NB4 (cell line): ENCODE measurements around the gene NFU1.

Experiments
- CTCF ChIP-seq: IDR thresholded peaks from one replicate; pipeline ENCODE4 v1.5.1; 2012; ENCODE audit warnings: low read depth, low read length
- MAX ChIP-seq: IDR thresholded peaks from 2 replicates; pipeline ENCODE4 v1.6.1; 2011; ENCODE audit warnings: low read depth, low read length
- MYC ChIP-seq: IDR thresholded peaks from 2 replicates; pipeline ENCODE4 v1.6.1; 2011; ENCODE audit warnings: low read depth, low read length
- POLR2A ChIP-seq: IDR thresholded peaks from 2 replicates; pipeline ENCODE4 v1.6.1; 2011; ENCODE audit warnings: mild to moderate bottlenecking; ENCODE audit not compliant: insufficient read length; ENCODE audit errors: extremely low read depth

- TF ChIP-seq CTCF (no peak), POLR2A (no peak), MAX (no peak), MYC (no peak)
Observed at GRCh38 chr2:69471793-69472192, 34.6 kb upstream of the NFU1 start.
